HG02798 (cell line): ENCODE measurements around the gene DCDC1.
A peak's percentile ranks its signal among the peaks of the same experiment; 100 is the strongest.
"Not testable (repeated sequence)": the region's sequence is repeated elsewhere in the genome, so short reads cannot be mapped to it uniquely, and the experiment has no call there.

Experiments
- ATAC-seq: cut with Tn5 transposase; IDR thresholded peaks from one replicate; pipeline ENCODE4 v1.9.1; 2021; ENCODE audit warnings: mild to moderate bottlenecking; ENCODE audit not compliant: unreplicated experiment, poor library complexity

DCDC1 gene

GRCh38 chr11:31327417-31327816, 42.1 kb downstream of the DCDC1 start:
- no peak for ATAC-seq

- peak; percentile 76 for ATAC-seq
These were observed 42.9 kb downstream of the DCDC1 start for GRCh38 chr11:31326470-31327148.

GRCh38 chr11:31325160-31325559, 44.4 kb downstream of the DCDC1 start:
- ATAC-seq: no peak

GRCh38 chr11:31323145-31323544, 46.4 kb downstream of the DCDC1 start:
- ATAC-seq: no peak

DNA sequence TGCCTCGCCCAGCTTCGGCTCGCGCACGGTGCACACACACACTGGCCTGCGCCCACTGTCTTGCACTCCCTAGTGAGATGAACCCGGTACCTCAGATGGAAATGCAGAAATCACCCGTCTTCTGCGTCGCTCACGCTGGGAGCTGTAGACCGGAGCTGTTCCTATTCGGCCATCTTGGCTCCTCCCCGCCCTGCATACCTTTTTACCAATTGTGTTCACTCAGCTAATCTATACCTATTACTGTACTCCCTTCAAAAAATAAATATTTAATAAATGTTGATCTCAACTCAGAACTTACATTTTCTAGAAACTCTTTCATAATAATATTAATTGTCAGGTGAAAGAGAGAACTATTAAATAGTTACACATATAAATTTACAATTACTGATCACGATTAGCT, 48.0 kb downstream of the DCDC1 start:
- ATAC-seq: not testable (repeated sequence)

GRCh38 chr11:31303644-31304180, 65.8 kb downstream of the DCDC1 start:
- ATAC-seq: no peak

DNA sequence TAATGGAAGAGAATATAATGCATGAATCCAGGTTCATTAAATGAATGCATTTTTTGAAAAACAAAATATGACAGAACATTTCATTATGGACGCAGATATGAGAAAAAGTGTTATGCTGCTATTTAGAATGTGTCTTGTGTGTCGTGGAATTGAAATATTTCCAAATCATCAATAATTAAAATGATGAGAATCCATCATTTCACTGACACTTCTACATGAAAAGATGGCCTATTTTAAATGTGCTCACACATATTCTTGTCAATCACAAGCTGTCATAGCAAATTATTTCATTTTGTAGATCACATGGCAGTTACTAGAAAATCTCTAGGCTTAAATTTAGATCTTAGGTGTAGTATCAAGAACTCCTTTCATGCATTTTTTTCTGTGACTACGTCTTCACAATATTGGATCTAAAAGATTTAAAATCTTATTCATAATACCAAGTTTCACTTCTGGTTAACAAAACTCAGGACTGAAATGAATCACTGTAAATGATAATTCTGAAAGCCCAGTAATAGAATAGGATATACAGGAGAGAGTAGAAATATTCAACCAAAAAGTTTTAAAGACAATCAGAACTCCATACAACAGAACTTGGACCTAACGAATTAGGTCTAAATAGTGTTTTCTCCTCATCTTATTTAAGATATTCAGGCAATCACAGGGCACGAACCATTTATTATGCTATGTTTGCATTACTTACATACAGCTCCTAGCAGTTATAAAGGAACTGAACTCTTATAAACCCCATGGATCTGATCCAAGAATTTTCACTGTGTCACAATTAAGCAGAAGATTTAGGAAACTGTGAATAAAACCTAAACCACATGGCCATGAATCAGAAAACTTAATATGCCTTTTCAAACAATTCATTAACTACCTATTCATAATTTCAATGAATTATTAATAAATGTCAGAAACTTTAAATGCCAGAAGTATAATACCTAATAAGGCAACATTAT, 67.7 kb downstream of the DCDC1 start:
- no peak for ATAC-seq

- ATAC-seq: no peak
These were observed 74.2 kb downstream of the DCDC1 start for GRCh38 chr11:31295308-31295707.

- ATAC-seq: not testable (repeated sequence)
These were observed 96.0 kb downstream of the DCDC1 start for GRCh38 chr11:31273527-31273926.

DNA sequence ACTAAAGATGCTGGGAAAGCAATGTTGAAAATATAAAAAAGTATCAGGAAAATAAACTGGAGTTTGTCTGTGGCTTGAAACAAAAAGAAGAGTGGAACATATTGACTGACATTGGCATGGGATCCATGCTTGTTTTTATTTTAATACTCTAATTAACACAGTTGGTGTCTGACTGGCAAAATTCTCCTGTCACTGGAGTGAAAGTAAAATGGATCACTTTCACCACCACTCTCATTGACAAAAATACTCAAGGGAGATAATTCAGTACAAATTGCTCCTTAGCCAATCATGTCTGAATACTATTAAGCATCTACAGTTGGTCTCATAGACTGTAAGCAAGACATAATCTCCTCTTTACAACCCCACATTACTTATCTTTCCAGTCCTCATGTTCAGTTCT, 101.8 kb downstream of the DCDC1 start:
- no peak for ATAC-seq

GRCh38 chr11:31264834-31265233, 104.7 kb downstream of the DCDC1 start:
- no peak for ATAC-seq

DNA sequence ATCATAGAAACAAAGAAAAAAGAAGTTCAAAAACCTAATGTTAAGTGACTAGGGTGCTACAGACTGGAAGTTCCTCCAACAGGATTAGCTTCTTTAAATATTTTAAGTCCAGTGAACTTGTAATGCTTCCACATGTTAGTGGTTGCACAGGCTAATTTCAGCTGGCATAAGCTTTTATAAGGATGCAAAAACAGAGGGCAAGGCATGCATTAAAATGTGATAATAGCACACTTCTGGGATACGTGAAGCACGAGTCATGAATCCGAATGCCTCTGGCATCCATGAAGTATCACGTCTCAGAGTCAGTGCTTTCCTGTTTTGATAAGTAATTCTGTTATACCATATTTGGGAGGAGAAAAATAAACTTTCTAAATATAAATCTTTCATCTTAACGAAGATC, 106.8 kb downstream of the DCDC1 start:
- no peak for ATAC-seq

DNA sequence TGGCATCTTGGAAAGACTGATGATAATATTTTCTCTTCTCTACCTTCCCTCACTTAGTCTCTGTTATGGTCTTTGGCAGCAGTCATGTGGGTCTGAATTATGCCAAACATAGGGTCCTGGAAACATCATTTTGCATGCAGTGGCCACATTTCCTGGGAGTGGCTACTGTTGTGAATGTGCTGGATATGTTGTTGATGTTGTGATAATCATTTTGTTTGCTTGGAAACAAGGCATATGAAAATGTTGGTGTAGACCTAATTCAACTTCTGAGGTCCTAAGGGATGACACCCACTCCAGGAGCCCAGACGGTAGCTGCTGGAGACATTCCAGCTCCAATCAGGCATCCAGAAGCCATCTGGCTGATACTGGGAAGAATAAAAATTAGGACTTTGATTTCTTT, 109.7 kb downstream of the DCDC1 start:
- ATAC-seq: no peak

- no peak for ATAC-seq
These were observed 115.1 kb downstream of the DCDC1 start for GRCh38 chr11:31254415-31254814.

DNA sequence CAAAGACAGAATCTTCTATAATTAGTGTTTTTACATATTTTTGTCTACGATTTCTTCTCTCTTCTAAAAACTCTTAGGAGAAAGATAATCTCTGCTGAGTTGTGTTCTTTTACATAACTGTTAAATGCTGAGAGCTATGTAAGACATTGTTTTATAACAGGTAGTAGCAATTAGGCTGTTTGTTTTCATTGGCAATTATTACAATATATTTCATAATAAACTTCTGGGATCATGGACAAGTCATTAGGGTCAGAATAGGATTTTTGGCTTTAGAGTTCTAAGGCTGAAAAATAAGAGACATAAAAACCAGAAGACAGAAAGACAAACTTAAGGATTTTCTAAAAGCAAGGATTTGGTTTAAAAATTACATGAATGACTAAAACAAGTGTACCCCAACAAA, 120.8 kb downstream of the DCDC1 start:
- ATAC-seq: no peak

DNA sequence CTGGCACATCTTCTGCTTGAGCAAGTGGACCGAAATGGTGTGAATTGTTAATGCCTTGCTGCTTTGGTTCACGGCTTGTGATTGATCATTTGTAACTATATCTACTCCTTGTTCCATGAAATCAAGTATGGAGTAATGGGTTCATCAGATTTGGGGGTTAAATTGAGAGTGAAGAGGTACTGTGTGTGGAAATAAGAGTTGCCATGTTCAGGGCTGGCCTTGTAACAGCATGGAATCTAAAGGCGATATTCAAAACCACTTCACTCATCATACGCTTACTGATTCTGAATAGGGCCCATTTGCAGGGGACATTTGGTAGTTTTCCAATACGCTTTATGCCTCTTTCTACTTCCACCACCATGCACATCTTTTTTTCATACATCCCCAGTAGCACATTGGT, 122.2 kb downstream of the DCDC1 start:
- no peak for ATAC-seq

- no peak for ATAC-seq
These were observed 122.9 kb downstream of the DCDC1 start for GRCh38 chr11:31246451-31247165.

DNA sequence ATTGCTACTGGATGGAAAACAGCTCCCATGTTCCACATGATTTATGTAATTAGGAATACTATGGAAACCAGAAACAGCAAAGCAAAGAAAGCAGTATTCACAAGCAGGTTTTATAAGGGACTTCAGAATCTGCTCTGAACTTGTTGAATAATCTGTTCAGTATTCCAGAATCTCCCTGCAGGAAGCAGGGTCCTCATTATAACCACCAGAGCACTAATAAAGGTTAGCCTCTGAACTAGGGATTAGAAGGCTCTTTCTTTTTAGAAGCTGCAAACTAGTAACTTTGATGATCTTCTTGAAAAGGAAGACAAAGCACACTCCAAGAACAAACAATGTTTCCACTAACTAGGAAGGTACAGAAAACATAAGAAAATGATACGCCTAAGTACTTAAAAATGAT, 125.8 kb downstream of the DCDC1 start:
- no peak for ATAC-seq

DNA sequence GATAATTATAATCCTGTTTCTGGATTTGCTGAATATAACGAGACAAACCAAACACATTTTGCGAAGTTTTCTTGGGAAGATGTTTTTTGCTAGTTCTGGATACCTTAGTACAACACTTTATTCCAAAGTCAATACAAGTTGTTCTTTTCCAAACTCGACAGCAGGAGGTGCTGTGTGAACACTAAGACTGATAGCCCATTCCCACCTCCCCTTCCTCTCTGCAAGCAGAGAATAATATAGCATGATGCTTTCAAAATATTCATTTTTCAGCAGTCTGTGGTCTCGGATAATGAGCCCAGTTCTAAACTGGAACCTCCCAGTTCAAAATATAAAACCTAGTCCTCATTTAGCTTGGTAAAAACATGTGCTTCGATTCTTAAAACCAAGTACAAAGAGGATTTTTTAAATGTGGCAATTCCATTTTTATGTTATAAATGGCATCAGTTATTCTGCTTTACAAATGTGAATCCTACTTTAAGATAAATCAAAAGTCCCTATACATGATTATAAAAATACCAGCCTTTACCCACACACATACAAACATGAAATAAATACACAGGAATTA, 129.1 kb downstream of the DCDC1 start:
- peak; percentile 48 for ATAC-seq
